EL (cell line): ENCODE measurements around the gene KIAA1671.
"Not testable (repeated sequence)": the region's sequence is repeated elsewhere in the genome, so short reads cannot be mapped to it uniquely, and the experiment has no call there.

Source experiments
- DNase-seq: peaks from one replicate; pipeline ENCODE4 v3.0.0-alpha.2; 2016

KIAA1671 gene

DNA sequence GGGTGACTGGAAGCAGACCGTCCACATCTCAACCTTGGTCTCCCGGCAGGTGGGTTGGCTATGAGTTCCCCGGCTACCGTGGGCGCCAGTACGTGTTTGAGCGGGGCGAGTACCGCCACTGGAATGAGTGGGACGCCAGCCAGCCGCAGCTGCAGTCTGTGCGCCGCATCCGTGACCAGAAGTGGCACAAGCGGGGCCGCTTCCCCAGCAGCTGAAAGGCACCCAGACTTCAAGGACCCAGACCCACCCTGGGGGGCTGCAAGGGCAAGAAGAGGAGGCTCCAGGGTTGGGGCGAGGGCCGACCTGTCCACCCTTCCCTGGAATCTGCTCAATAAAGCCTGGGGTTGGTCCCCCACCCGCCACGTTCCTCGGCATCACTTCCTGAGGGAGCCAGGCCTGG lies 254.5 kb downstream of the KIAA1671 start:
- no peak for DNase-seq

DNA sequence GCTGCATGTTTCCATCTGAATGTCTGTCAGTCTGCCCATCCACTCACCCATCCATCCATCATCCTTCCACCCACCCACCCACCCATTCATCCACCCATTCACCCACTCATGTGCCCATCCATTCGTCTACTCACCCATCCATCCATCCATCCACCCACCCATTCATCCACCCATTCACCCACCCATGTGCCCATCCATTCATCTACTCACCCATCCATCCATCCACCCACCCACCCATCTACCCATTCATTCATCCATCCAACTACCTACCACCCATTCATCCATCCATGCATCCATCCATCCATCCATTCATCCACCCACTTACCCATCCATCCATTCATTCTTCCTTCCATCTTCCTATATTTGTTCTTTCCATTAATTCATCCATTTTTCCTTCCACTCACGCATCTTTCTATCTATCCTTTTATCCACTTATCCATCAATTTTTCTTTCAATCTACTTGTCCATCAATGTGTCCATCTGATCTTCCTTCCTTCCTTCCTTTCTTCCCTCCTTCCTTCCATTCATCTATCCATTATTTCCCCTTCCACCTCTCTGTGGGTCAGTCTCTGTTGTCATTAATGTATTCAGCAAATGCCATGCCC lies 255.1 kb downstream of the KIAA1671 start:
- DNase-seq = no peak

DNA sequence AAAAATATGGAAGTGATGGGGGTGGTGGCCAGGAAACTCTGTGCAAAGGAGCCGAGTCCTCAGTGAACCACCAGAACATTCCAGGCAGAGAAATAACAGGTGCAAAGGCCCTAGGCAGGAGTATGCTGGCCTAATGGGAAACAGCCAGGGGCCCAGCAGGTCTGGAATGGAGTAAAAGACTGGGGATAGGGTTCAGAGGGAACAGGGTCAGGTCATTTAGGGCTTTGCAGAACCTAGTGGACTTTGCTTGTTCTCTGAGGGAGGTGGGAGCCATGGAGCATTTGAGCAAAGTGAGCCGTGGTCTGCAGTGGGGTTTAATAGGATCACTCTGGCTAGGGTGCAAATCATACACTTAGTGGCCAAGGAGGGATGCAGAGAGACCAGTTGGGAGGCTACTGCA lies 255.8 kb downstream of the KIAA1671 start:
- DNase-seq = no peak

DNA sequence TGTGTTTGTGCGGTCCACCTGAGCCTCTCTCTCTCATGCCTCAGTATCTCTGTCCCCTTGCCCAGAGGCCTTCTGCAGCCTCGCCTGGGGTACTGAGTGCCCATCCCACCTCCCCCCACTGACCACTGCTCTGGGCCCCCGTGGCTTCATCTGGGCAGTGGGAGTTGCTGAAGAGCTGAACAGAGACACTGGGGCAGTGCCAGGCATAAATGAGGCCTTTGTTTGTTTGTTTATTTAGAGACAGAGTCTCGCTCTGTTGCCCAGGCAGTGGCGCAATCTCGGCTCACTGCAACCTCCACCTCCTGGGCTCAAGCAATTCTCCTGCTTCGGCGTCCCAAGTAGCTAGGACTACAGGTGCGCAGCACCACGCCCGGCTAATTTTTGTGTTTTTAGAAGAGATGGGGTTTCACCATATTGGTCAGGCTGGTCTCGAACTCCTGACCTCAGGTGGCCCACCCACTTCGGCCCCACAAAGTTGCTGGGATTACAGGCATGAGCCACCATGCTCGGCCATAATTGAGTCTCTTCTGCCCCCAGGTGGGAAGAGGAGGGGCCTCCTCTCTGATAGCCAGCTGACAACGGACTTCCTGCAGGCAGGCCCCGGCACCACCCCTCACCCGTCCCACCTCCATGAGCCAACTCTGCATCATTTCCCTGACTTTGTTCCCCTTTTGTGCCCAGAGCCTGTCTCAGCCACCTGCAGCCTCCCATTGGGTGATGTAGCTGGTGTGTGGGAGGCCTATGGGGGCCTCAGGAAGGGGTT lies 256.4 kb downstream of the KIAA1671 start:
- DNase-seq = no peak

DNA sequence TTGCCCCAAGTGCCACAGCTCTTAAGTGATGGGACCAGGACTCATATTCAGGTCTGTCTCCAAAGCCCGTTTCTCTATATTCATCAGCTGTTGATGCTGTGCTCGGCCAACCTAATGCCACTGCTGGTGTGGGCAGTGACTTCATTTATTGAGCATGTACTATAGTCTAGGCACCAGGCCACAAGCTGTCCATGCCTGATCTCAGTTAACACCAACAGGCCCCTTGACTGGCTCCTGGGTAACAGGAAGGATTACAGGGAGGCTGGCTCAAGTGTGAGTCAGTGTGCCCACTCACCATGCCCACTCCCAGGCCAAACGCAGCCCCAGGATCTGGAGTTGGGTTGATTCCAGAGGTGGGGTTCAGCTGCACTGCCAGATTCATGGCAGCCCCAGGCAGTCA lies 258.3 kb downstream of the KIAA1671 start:
- no peak for DNase-seq

DNA sequence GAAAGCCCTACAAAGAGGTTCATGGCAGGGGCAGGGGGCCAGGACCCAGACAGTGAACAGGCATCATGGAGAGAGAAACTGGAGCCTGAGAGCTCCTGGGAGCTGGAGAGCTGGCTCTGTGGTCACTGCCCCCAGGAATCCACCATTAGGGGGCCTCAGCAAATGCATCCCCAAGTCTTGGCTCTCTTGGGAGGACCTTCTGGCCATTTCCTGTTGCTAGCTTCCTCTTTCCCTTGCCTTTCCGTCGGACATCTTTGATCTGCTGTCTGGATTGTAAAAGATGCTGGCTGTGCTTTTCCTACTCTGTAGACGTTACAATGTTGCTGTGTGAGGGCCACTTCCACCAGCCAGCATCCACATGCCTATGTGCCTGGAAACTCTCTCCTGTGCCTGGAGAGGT lies 259.8 kb downstream of the KIAA1671 start:
- DNase-seq = no peak

DNA sequence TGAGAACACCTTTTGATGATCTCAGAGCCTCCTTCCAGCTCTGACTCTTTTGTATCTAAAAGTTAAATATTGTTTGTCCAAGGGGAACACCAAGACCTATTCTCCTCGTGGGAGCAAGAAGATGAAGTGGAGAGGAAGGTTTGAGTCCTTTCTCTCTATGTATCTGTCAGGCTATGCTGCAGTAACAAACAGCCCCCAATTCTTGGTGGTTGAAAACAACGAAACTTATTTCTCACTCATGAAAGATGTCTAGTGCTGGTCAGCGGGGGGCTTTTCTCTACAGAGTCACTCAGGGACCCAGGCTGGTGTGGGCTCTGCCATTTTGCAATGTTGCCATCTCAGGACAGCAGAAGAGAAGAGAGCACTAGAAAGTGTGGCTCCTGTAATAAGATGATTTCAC lies 260.7 kb downstream of the KIAA1671 start:
- no peak for DNase-seq

DNA sequence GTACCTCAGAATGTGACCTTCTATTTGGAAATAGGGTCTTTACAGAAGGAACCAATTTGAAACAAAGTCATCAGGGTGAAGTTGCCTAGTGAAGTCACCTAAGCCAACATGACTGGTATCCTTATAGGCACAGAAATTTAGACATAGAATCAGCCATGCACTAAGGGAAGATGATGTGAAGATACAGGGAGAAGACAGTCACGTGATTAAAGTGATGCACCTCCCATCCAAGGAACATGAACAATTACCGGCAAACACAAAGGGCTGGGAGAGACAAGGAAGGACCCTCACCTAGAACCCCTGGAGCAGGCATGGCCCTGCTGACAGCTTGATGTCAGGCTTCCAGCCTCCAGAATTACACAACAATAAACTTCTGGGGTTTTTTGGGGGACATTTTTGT lies 263.7 kb downstream of the KIAA1671 start:
- DNase-seq = no peak

DNA sequence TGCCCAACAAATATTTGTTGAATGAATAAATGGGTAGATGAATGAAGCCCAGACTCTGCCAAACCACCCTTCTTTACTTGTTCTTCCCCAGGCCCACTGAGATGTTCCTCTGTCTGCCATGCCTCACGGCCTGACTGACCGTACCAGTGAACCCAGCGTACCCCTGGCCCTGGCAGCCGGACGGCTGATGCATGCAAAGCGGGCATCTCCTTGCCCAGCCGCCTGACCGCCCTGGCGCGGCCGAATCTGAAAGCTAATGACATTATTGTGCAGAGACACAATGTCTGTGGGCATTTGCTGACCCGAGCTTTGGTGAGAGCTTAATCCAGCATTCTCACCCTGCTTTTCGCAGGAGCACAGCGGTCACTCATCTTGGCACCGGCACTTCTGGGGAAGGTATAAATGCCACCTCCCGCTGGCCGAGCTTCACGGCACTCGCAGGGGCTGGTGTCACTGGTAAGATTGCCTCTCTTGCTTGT lies 266.7 kb downstream of the KIAA1671 start, which contains the start of gene CRYBB2:
CRYBB2 (plus strand) TSS at position 429 of the 479 bp plus-strand sequence. CDS start 1,791 bp downstream, outside the sequence.
- no peak for DNase-seq

DNA sequence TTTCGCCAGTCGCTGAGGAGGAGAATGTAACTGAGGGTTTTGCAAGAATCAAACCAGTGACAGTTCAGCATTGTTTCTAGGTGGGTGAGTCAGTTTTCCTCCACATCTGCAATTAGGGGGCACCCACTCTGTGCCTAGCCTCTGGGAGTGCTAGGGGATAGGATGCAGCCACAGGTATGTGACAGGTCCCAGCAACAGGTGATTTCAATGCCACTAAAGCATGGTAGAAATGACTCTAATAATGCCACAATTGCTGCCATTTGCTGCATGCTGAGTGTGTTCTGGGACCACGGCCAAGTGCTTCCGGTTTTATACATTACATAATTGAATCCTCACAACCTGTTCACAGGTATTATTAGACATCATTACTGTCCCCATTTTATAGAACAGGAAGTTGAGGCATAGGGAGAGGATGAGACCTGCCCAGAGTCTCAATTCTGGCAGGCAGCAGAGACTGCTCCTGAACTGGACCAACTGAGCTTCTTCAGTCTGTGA lies 267.5 kb downstream of the KIAA1671 start:
- no peak for DNase-seq

DNA sequence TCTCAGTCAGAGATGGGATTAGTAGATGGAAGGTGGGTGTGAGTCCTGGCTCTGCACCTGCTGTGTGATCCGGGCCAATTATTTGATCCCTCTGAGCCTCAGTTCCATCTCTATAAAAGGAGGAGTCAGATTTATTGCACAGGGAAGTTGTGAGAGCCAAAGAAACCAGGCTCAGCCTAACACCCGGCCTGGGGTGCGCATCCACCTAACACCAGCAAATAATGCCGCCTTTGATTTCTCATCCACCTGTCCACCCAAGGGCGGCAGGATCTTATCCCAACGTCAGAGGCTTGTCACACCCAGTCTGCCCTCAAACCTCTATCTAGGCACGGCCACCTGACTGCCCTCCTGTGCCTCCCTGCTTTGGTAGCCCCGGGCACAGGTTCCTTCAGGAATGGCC lies 269.3 kb downstream of the KIAA1671 start:
- no peak for DNase-seq

DNA sequence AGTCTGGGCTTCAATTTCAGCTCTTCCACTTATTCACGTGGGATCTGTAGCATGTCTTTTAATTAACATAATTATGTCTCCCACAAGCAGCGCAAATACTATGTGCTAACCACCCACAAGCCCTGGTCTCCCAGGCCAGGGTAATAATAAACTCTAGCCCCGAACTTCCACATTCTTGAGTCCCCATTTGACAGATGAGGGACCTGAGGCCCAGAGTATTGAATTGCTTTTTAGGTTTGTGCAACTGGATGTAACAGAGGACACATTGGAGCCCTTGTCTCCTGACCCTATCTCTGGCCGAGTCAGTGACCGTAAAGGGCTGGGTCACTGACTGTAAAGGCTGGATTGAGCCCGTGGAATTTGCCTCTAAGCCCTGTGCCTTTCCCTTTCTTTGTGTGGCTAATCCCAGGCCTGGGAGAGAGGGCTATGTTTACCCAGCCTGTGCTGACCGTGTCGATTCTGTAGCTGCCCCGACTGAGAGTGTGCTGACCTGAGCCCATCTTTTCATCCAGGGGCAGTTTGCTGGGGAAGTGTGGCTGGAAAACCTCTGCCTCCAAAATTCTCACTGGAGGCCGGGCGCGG lies 270.8 kb downstream of the KIAA1671 start:
- no peak for DNase-seq

DNA sequence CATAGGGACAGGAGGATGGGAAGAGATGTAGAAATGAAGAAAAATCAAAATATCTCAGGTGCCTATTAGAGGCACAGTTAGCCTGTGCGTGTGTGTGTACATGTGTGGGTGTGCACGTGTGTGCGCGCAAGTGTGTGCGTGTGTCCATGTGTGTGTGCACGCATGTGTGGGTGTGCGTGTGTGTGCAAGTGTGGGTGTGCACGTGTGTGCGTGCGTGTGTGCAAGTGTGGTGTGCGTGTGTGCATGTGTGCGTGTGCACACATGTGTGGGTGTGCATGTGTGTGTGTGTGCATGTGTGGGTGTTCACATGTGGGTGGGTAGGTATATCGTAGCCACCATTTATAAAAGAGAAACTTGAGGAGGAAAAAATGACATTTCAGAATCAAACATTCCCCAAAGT lies 276.3 kb downstream of the KIAA1671 start:
- no peak for DNase-seq

DNA sequence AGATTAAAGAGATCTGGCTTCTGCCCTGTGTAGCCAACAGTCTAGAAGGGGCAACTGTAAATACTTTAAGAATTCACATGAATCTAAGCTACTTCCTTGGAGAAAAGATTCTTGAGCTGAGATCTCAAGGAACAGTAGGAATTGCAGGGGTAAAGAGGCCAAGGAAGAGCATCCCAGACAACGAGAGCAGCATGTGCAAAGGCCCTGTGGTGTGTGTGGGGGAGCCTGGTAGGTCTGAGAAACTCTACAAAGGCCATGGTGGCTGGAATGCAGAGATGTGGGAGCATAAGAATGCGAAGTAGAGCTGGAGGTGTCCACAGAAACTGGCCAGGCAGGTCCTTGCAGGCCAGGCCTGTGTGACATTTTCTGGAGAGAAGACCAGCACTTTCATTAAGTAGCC lies 278.2 kb downstream of the KIAA1671 start:
- not testable (repeated sequence) for DNase-seq

DNA sequence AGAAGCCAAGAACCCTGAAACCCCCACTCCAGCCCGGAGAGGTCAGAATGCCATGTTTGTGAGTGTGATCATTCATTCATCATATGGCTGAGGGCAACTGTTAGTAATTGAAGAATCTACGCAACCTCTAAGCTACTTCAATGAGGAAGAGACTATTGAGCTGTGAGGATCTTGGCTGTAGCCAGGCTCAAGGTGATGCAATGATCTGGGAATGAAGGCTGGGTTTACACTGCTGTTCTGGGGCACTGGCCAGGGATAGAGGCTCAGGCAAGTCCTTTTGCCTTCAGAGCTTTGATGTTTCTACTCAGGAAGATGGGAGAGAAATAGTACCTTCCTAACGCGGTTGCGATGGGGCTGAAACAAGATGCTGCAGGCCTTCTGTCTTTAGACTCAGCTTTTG lies 279.8 kb downstream of the KIAA1671 start:
- no peak for DNase-seq

DNA sequence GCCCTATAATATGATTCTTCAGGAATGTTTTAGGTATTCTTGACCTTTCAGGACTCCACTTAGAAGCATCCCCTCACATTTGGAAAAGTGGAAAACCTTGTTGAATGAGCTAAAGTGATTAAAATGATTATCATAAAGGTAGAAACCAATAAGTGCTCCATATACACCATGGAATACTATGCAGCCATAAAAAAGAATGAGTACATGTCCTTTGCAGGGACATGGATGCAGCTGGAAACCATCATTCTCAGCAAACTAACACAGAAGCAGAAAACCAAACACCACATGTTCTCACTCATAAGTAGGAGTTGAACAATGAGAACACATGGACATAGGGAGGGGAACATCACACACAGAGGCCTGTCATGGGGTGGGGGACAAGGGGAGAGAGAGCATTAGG lies 281.2 kb downstream of the KIAA1671 start:
- DNase-seq = not testable (repeated sequence)

DNA sequence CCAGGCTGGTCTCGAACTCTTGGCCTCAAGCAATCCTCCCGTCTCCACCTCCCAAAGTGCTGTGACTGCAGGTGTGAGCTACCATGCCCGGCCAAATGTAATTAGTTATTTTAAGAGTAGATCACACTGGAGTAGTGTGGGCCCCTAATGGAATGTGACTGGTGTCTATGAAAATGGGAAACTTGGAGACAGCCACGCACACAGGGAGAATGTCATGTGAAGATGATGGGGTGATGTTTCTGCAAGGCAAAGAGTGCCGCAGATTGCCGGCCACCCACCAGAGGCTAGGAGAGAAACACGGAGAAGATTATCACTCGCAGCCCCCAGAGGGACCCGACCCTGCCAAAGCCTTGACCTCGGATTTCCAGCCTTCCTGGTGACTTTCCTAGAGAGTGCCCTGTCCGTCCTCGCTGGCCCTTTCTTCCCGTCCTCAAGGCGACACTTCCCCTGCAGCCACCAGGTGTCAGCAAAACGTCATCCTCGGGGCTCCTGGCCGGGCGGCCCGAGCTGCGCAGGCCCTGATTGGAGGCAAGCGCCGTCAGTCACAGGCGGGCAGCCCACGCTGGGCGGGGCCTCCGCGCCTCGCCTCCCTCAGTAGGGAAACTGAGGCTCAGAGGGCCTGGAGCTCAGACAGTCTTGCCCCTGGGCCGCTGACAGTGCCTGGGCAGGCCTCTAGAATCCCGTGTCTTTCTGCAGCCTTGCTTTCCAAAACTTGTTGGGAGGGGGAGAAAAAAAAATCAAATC lies 283.2 kb downstream of the KIAA1671 start:
- DNase-seq = peak; percentile 65

DNA sequence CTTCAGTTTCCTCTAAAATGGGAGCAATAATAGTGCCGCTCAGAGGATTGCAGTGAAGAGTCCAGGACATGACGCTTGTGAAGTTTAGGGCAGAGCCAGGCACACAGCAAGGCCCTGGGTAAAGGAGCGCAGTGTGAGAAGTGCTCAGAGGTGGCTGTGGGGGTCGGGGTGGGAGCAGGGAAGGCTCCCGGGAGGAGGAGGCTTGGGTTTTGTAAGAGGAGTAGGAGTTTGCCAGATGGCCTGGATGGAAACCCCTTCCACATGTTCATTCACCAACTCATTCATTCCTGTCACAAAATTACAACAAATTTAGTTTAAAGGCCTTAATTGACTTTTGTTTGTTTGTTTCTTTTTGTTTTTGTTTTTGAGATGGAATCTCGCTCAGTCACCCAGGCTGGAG lies 283.9 kb downstream of the KIAA1671 start:
- DNase-seq = no peak

DNA sequence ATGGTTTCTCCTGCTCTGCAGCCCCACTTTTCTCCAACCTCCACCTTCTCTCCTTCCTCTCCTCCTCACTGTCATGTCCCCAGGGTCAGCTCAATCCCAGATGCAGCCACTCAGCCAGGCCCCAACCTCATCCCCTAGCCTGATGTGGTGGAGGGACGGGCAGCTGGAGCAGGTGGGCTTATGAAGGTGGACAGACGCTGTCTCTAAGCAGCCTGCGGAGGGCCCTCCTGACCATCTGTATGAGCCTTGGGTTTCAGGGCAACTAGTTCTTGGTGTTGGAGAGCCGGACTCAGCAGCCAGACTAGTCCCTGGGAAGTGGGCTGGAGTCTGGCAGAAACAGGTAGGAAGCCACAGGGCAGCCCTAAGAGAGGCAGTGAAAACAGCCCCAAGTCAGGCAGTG lies 285.0 kb downstream of the KIAA1671 start:
- DNase-seq = no peak

DNA sequence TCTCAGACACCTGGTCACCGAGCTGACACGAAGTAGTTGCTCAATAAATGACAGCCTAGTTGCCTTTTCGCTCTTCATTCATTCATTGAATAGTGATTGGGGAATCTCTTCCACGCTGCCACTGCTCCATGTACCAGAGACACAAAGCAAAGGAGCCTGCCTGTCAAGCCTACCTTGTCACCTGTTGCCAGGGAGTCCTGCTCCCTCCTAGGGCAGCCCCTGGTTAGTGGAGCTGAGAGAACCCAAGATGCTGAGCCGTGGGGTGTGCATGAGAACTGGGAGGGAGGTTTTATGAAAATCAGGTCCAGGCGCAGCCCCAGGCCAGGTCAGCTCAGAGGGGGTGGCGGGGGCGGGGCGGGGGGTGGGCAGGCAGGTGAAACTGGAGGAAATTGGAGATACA lies 285.5 kb downstream of the KIAA1671 start:
- not testable (repeated sequence) for DNase-seq
